MM.1S (cell line): ENCODE results near the gene HCRTR2.

Source experiments
- DNase-seq: peaks from one replicate; pipeline ENCODE4 v3.0.0-alpha.2; 2015
- H2AFZ ChIP-seq: fragments of 300-600 bp; sonication (generic); 2 replicates; pipeline ENCODE4 v1.6.0; 2016; ENCODE audit warnings: antibody characterized with exemption, low read length
- H3F3A ChIP-seq: fragments of 300-600 bp; sonication (generic); 2 replicates; pipeline ENCODE4 v1.6.1; 2016; ENCODE audit warnings: mild to moderate bottlenecking, antibody characterized with exemption, low read length, moderate library complexity, mixed read lengths; ENCODE audit not compliant: insufficient read depth
- H3K27ac ChIP-seq: fragments of 300-600 bp; sonication (generic); 2 replicates; pipeline ENCODE4 v1.5.1; 2016; ENCODE audit warnings: mild to moderate bottlenecking, low read length
- H3K27me3 ChIP-seq: fragments of 300-600 bp; sonication (generic); replicated peaks from 2 replicates; pipeline ENCODE4 v1.6.0; 2016; ENCODE audit warnings: low read length; ENCODE audit not compliant: insufficient read depth
- H3K36me3 ChIP-seq: fragments of 300-600 bp; sonication (generic); replicated peaks from 2 replicates; pipeline ENCODE4 v1.6.1; 2016; ENCODE audit warnings: mild to moderate bottlenecking, low read length, mixed read lengths; ENCODE audit not compliant: insufficient read depth
- H3K4me1 ChIP-seq: fragments of 300-600 bp; sonication (generic); 2 replicates; pipeline ENCODE4 v1.6.1; 2016; ENCODE audit warnings: low read length, mixed read lengths
- H3K4me2 ChIP-seq: fragments of 300-600 bp; sonication (generic); 2 replicates; pipeline ENCODE4 v1.6.0; 2016; ENCODE audit warnings: low read depth, low read length
- H3K4me3 ChIP-seq: fragments of 300-600 bp; sonication (generic); 2 replicates; pipeline ENCODE4 v1.5.1; 2016; ENCODE audit warnings: low read length, mixed read lengths
- H3K79me2 ChIP-seq: fragments of 300-600 bp; sonication (generic); 2 replicates; pipeline ENCODE4 v1.6.1; 2016; ENCODE audit warnings: mixed run types, low read length, mixed read lengths
- H3K9ac ChIP-seq: fragments of 300-600 bp; sonication (generic); 2 replicates; pipeline ENCODE4 v1.6.1; 2016; ENCODE audit warnings: low read length, mixed read lengths
- H3K9me2 ChIP-seq: fragments of 300-600 bp; sonication (generic); replicated peaks from 2 replicates; pipeline ENCODE4 v1.6.1; 2016; ENCODE audit warnings: mild to moderate bottlenecking, low read length, mixed read lengths; ENCODE audit not compliant: insufficient read depth
- H3K9me3 ChIP-seq: fragments of 300-600 bp; sonication (generic); replicated peaks from 2 replicates; pipeline ENCODE4 v1.6.1; 2016; ENCODE audit warnings: mild to moderate bottlenecking, low read length, mixed read lengths; ENCODE audit not compliant: insufficient read depth
- H4K20me1 ChIP-seq: fragments of 300-600 bp; sonication (generic); 2 replicates; pipeline ENCODE4 v1.6.1; 2016; ENCODE audit warnings: mild to moderate bottlenecking, low read length, moderate library complexity, mixed read lengths; ENCODE audit not compliant: insufficient read depth
- CTCF ChIP-seq: fragments of 300-600 bp; sonication (generic); IDR thresholded peaks from 2 replicates; pipeline ENCODE4 v1.5.1; 2016; ENCODE audit warnings: antibody characterized with exemption, low read length, mixed read lengths
- EZH2 ChIP-seq: fragments of 300-600 bp; sonication (generic); optimal IDR thresholded peaks from 2 replicates; pipeline ENCODE3; 2017; ENCODE audit warnings: low read depth, mild to moderate bottlenecking, antibody characterized with exemption, low read length, mixed read lengths
- EZH2phosphoT487 ChIP-seq: fragments of 300-600 bp; sonication (generic); IDR thresholded peaks from 2 replicates; pipeline ENCODE4 v1.6.1; 2018; ENCODE audit warnings: antibody characterized with exemption, low read length

HCRTR2 gene

DNA sequence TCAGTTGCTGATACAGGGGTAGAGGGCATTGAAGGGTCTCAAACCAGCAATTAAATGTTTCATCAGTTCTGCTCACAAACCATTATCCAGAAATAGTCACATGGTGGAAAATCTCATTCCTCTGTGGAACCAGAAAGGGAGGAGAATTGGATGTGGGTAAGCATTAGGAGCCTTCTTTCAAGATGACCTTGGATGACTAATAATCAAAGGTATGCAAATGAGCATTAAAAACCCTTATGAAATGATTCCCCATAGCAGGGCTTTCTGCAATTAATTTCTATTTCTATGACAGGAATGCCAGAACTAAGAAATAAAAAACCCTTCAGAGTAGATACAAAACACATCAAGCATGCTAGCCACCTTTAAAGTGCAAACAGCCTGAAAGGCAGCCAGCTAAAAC is 37.4 kb upstream of the HCRTR2 start:
- H3K9me2 ChIP-seq, result no peaks in the 10 kb centered on the region
- H3K9ac ChIP-seq, result no peak overlapping the region
- no peaks in the 10 kb centered on the region for H3K27me3 ChIP-seq
- no peak overlapping the region for H3K27ac ChIP-seq
- H3K36me3 ChIP-seq, result no peaks in the 10 kb centered on the region
- H3K9me3 ChIP-seq, result no peaks in the 10 kb centered on the region
- TF ChIP-seq EZH2phosphoT487 (no peak), EZH2 (no peak), CTCF (no peak)
- H4K20me1 ChIP-seq, result no peaks in the 10 kb centered on the region
- no peak overlapping the region for H2AFZ ChIP-seq
- no peaks in the 10 kb centered on the region for H3K79me2 ChIP-seq
- no peak overlapping the region for H3K4me3 ChIP-seq
- no peaks in the 10 kb centered on the region for H3F3A ChIP-seq
- no peak overlapping the region for H3K4me2 ChIP-seq
- no peak for DNase-seq
- H3K4me1 ChIP-seq, result no peaks in the 10 kb centered on the region

- no peak for DNase-seq
- no peaks in the 10 kb centered on the region for H3F3A ChIP-seq
- H3K9me2 ChIP-seq, result no peaks in the 10 kb centered on the region
- TF ChIP-seq EZH2phosphoT487 (no peak), EZH2 (no peak), CTCF (no peak)
- H3K27me3 ChIP-seq, result no peaks in the 10 kb centered on the region
- no peak overlapping the region for H3K4me2 ChIP-seq
- H3K36me3 ChIP-seq, result no peaks in the 10 kb centered on the region
- no peak overlapping the region for H3K9ac ChIP-seq
- no peaks in the 10 kb centered on the region for H3K9me3 ChIP-seq
- H3K79me2 ChIP-seq, result no peaks in the 10 kb centered on the region
- no peak overlapping the region for H3K4me3 ChIP-seq
- H3K4me1 ChIP-seq, result no peaks in the 10 kb centered on the region
- H3K27ac ChIP-seq, result no peak overlapping the region
- no peaks in the 10 kb centered on the region for H4K20me1 ChIP-seq
- no peak overlapping the region for H2AFZ ChIP-seq
Measured at GRCh38 chr6:55137929-55138693, 36.2 kb upstream of the HCRTR2 start.

- no peak overlapping the region for H3K27ac ChIP-seq
- H3K4me2 ChIP-seq, result no peak overlapping the region
Measured at GRCh38 chr6:55141611-55142010, 32.7 kb upstream of the HCRTR2 start.

More at GRCh38 chr6:55141611-55142010, 32.7 kb upstream of the HCRTR2 start:
- Histone ChIP-seq H3K9me3 (no peaks in the 10 kb centered on the region), H3K36me3 (no peaks in the 10 kb centered on the region), H3F3A (no peaks in the 10 kb centered on the region), H2AFZ (no peak overlapping the region), H3K4me1 (no peaks in the 10 kb centered on the region), H4K20me1 (no peaks in the 10 kb centered on the region), H3K9me2 (no peaks in the 10 kb centered on the region), H3K27me3 (no peaks in the 10 kb centered on the region), H3K79me2 (no peaks in the 10 kb centered on the region), H3K9ac (no peak overlapping the region), H3K4me3 (no peak overlapping the region)
- DNase-seq, result no peak
- no peak for TF ChIP-seq EZH2
- TF ChIP-seq EZH2phosphoT487, result no peak
- no peak for TF ChIP-seq CTCF
